Suprapubic skin (tissue), 4 donors: Measurements from ENCODE around the gene P4HA2.

Experiments used
- CTCF ChIP-seq, 2 donors: fragments of 200-600 bp in 1 of 2; fragments of 450-650 bp in 1 of 2; sonication (generic) in 1 of 2; IDR thresholded peaks; one replicate each; pipeline ENCODE4 v1.5.1; 2016 to 2019; ENCODE audit warnings: antibody characterized with exemption in 2 of 2, mild to moderate bottlenecking in 1 of 2, moderate library complexity in 1 of 2
- POLR2A ChIP-seq, 2 donors: fragments of 450-650 bp; IDR thresholded peaks; one replicate each; pipeline ENCODE4 v1.6.1; 2017; ENCODE audit warnings: antibody characterized with exemption in 2 of 2, mild to moderate bottlenecking in 2 of 2, moderate library complexity in 2 of 2
- POLR2AphosphoS5 ChIP-seq, 3 donors: sonication (generic); formaldehyde crosslinking; IDR thresholded peaks; one replicate each; pipeline ENCODE4 v1.6.1; 2017; ENCODE audit warnings: antibody characterized with exemption in 3 of 3

DNA sequence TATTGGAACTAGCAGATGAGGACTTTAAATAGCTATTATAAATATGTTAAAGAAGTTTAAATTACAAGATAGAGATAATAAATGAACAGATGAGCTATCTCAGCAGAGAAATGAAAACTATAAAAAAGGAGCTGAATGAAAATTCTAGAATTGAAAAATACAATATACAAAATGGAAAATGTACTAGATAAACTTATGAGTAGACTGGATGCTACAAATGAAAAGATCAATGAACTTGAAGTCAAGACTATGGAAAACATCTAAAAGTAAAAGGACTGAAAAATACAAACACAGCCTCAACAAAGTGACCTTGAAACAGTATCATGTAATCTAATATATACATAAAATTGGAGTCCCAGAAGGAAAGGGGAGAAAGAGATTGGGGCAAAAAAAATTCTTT lies 19.2 kb upstream of the P4HA2 start:
- TF ChIP-seq CTCF (IDR thresholded peaks at IDR 0.05) = no peak
- no peak for TF ChIP-seq POLR2AphosphoS5 (IDR thresholded peaks at IDR 0.05)
- no peak for TF ChIP-seq POLR2A (IDR thresholded peaks at IDR 0.05)
